Natural killer cell (primary cell): ENCODE data around the gene AUTS2. TPM values are rescaled to one million over a fixed set of nuclear protein-coding genes. Genes with fewer than 3 reads are reported as not detected.

Source experiments
- ATAC-seq, 3 donors: fragments of 150-1000 bp in 2 of 3; fragments of 200-7000 bp in 1 of 3; cut with Tn5 transposase; 1 replicate in 1 of 3; 2 replicates in 2 of 3; pipeline ENCODE4 v1.10.0; 2021; ENCODE audit warnings: mild to moderate bottlenecking in 2 of 3, moderate library complexity in 2 of 3
- DNase-seq, 2 donors: peaks; one replicate each; pipeline versions ENCODE4 v3.0.0 to v3.0.0-alpha.2; 2013 to 2021; ENCODE audit warnings: mixed read lengths in 1 of 2
- H3K27ac ChIP-seq: one replicate; pipeline ENCODE4 v1.5.1; 2013; ENCODE audit warnings: mild to moderate bottlenecking, low read length
- H3K27me3 ChIP-seq: one replicate; pipeline ENCODE4 v1.6.1; 2013; ENCODE audit warnings: low read length; ENCODE audit not compliant: control insufficient read depth, insufficient read depth
- H3K36me3 ChIP-seq: one replicate; pipeline ENCODE4 v1.6.1; 2013; ENCODE audit warnings: low read length; ENCODE audit not compliant: control insufficient read depth, insufficient read depth
- H3K4me1 ChIP-seq: one replicate; pipeline ENCODE4 v1.6.1; 2013; ENCODE audit warnings: low read length; ENCODE audit not compliant: control insufficient read depth, insufficient read depth
- H3K4me3 ChIP-seq: one replicate; pipeline ENCODE4 v1.5.1; 2013; ENCODE audit warnings: low read length
- H3K9me3 ChIP-seq: one replicate; pipeline ENCODE4 v1.6.1; 2013; ENCODE audit warnings: low read length; ENCODE audit not compliant: control insufficient read depth, insufficient read depth
- H3K27ac Mint-ChIP-seq, 2 donors: one replicate each; pipeline ENCODE4 v1.8.0; 2022; ENCODE audit warnings: mild to moderate bottlenecking in 2 of 2, mixed read lengths in 2 of 2, moderate library complexity in 1 of 2
- H3K27me3 Mint-ChIP-seq, 2 donors: one replicate each; pipeline ENCODE4 v1.8.0; 2022; ENCODE audit warnings: low read depth in 2 of 2, mixed read lengths in 2 of 2
- H3K36me3 Mint-ChIP-seq: one replicate; pipeline ENCODE4 v1.8.0; 2022; ENCODE audit warnings: mixed read lengths
- H3K4me1 Mint-ChIP-seq, 2 donors: one replicate each; pipeline ENCODE4 v1.8.0; 2022; ENCODE audit warnings: mixed read lengths in 2 of 2
- H3K4me3 Mint-ChIP-seq: one replicate; pipeline ENCODE4 v1.8.0; 2022; ENCODE audit warnings: mild to moderate bottlenecking, moderate library complexity, mixed read lengths
- H3K9me3 Mint-ChIP-seq, 2 donors: one replicate each; pipeline ENCODE4 v1.8.0; 2022; ENCODE audit warnings: mixed read lengths in 2 of 2
- WGBS: methylation state at CpG from one replicate; pipeline ENCODE4 v1.1.7; 2013; ENCODE audit warnings: missing lambda C conversion rate; ENCODE audit not compliant: insufficient coverage; 5-methylcytosine and 5-hydroxymethylcytosine counted together
- intact Hi-C: fragments of 100-400 bp; cut with micrococcal nuclease; formaldehyde crosslinking; loops from one replicate; pipeline ENCODE4 v1.14.2; 2022
- total RNA-seq, 4 donors: library from RNA; stranded (reverse); fragments of 120-200 nt in 1 of 4; gene quantifications; one replicate each; pipeline versions ENCODE4 v1.2.3 to v1.2.4, GENCODE V29; 2013 to 2022
- TF ChIP-seq, protein P1 (sequence below): fragments of 200-600 bp; IDR thresholded peaks from one replicate; pipeline ENCODE4 v1.8.0; 2022; ENCODE audit warnings: antibody characterized with exemption

AUTS2 gene
- total RNA-seq, 3 donors from 2014 or later (not counting 1 experiment from before 2014, with no cell fraction given): 147 to 197 (median 155) TPM

DNA sequence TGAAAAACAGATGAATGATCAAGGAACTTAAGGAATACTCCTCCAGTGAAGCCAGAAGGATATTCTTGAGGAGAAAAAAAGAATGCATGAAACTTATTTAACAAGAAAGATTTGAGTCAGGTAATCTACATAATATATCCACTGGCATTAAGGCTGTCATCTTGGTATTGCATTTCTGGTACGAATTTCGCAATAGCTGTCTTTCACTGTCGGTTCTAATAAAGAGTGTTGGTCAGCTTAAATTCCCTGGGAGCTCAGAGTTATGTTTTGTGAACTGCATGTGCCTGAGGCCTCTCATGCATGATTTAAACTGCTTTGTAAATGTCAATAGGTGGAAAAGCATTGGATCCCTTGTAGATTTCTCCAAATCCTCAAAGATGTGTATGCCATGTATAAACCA is 968.4 kb downstream of the AUTS2 start:
- H3K27ac ChIP-seq: no peak overlapping the region
- H3K9me3 Mint-ChIP-seq: no peaks in the 10 kb centered on the region
- H3K4me3 ChIP-seq: no peak overlapping the region
- no peaks in the 10 kb centered on the region for H3K36me3 ChIP-seq
- no peak for DNase-seq
- peaks cover 0 to 10% of the 10 kb centered on the region in 2 donors for H3K4me1 Mint-ChIP-seq
- H3K27me3 Mint-ChIP-seq: no peaks in the 10 kb centered on the region
- TF ChIP-seq, protein P1, sequence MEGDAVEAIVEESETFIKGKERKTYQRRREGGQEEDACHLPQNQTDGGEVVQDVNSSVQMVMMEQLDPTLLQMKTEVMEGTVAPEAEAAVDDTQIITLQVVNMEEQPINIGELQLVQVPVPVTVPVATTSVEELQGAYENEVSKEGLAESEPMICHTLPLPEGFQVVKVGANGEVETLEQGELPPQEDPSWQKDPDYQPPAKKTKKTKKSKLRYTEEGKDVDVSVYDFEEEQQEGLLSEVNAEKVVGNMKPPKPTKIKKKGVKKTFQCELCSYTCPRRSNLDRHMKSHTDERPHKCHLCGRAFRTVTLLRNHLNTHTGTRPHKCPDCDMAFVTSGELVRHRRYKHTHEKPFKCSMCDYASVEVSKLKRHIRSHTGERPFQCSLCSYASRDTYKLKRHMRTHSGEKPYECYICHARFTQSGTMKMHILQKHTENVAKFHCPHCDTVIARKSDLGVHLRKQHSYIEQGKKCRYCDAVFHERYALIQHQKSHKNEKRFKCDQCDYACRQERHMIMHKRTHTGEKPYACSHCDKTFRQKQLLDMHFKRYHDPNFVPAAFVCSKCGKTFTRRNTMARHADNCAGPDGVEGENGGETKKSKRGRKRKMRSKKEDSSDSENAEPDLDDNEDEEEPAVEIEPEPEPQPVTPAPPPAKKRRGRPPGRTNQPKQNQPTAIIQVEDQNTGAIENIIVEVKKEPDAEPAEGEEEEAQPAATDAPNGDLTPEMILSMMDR: no peak
- intact Hi-C loops: no loop called here
- 88% methylated on average over 3 of the region's 3 CpGs for WGBS
- H3K36me3 Mint-ChIP-seq: no peaks in the 10 kb centered on the region
- no peak overlapping the region for H3K4me3 Mint-ChIP-seq
- H3K4me1 ChIP-seq: no peaks in the 10 kb centered on the region
- no peaks in the 10 kb centered on the region for H3K27me3 ChIP-seq
- H3K9me3 ChIP-seq: no peaks in the 10 kb centered on the region
- no peak overlapping the region for H3K27ac Mint-ChIP-seq
- no peak for ATAC-seq

- no peaks in the 10 kb centered on the region for H3K36me3 Mint-ChIP-seq
- H3K27ac Mint-ChIP-seq: no peak overlapping the region
- H3K27me3 Mint-ChIP-seq: no peaks in the 10 kb centered on the region
- no peaks in the 10 kb centered on the region for H3K27me3 ChIP-seq
- peaks cover 0 to 5% of the 10 kb centered on the region in 2 donors for H3K4me1 Mint-ChIP-seq
- H3K4me3 ChIP-seq: no peak overlapping the region
- TF ChIP-seq, protein P1: no peak
- DNase-seq (no peak), ATAC-seq (no peak)
- H3K9me3 ChIP-seq: no peaks in the 10 kb centered on the region
- WGBS: 92% methylated on average over 8 of the region's 8 CpGs
- H3K36me3 ChIP-seq: no peaks in the 10 kb centered on the region
- intact Hi-C loops: no loop called here
- no peak overlapping the region for H3K27ac ChIP-seq
- H3K4me1 ChIP-seq: no peaks in the 10 kb centered on the region
- H3K9me3 Mint-ChIP-seq: no peaks in the 10 kb centered on the region
- H3K4me3 Mint-ChIP-seq: no peak overlapping the region
These were observed 970.5 kb downstream of the AUTS2 start for GRCh38 chr7:70568674-70569334.

- intact Hi-C loops: no loop called here
- H3K4me1 Mint-ChIP-seq: peaks cover 0 to 5% of the 10 kb centered on the region in 2 donors
- Histone ChIP-seq H3K4me1 (no peaks in the 10 kb centered on the region), H3K9me3 (no peaks in the 10 kb centered on the region), H3K36me3 (no peaks in the 10 kb centered on the region), H3K27me3 (no peaks in the 10 kb centered on the region), H3K27ac (no peak overlapping the region), H3K4me3 (no peak overlapping the region)
- H3K36me3 Mint-ChIP-seq: no peaks in the 10 kb centered on the region
- 93% methylated on average over 4 of the region's 4 CpGs for WGBS
- no peak overlapping the region for H3K27ac Mint-ChIP-seq
- TF ChIP-seq, protein P1: no peak
- DNase-seq: no peak
- no peaks in the 10 kb centered on the region for H3K27me3 Mint-ChIP-seq
- ATAC-seq: no peak
- no peak overlapping the region for H3K4me3 Mint-ChIP-seq
- H3K9me3 Mint-ChIP-seq: no peaks in the 10 kb centered on the region
These were observed 971.1 kb downstream of the AUTS2 start for GRCh38 chr7:70569335-70569819.

DNA sequence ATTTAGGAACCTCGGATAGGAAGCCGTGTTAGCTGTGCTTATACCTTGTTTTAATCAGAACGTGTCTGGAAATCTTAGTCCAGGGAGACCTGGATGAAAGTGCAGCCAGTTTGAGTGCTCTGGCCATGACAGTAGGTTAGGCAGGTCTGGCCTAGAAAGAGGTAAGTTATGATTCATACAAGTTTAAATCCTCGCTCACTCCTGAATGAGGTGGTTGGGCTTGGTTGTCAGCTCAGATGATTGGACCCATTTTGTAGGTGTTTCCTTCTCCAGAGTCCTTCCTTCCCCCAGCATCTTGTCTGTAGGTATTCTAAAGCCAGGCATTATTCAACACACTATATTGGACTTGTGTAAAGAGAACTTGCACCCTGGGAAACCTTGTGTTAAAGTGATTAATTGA is 971.8 kb downstream of the AUTS2 start:
- ATAC-seq: no peak
- Histone ChIP-seq H3K27ac (no peak overlapping the region), H3K4me1 (no peaks in the 10 kb centered on the region), H3K36me3 (no peaks in the 10 kb centered on the region), H3K9me3 (no peaks in the 10 kb centered on the region), H3K27me3 (no peaks in the 10 kb centered on the region), H3K4me3 (no peak overlapping the region)
- no peak overlapping the region for H3K4me3 Mint-ChIP-seq
- H3K4me1 Mint-ChIP-seq: peaks cover 0 to 5% of the 10 kb centered on the region in 2 donors
- H3K27me3 Mint-ChIP-seq: no peaks in the 10 kb centered on the region
- TF ChIP-seq, protein P1: no peak
- no peaks in the 10 kb centered on the region for H3K36me3 Mint-ChIP-seq
- H3K9me3 Mint-ChIP-seq: no peaks in the 10 kb centered on the region
- 85% methylated on average over 4 of the region's 4 CpGs for WGBS
- DNase-seq: no peak
- intact Hi-C loops: no loop called here
- H3K27ac Mint-ChIP-seq: no peak overlapping the region
